Left ventricle myocardium inferior (tissue), 1 donor: ENCODE results near the gene ZNF285. TPM values are rescaled to one million over a fixed set of nuclear protein-coding genes. Genes with fewer than 3 reads are reported as not detected.
"Not testable (repeated sequence)": the region's sequence is repeated elsewhere in the genome, so short reads cannot be mapped to it uniquely, and the experiment has no call there.

ENCODE experiments used
- DNase-seq: peaks from one replicate; pipeline ENCODE4 v3.0.0-alpha.2; 2020
- H3K27ac ChIP-seq: fragments of 200-600 bp; replicated peaks from 2 replicates; pipeline ENCODE4 v1.8.0; 2021
- H3K27me3 ChIP-seq: fragments of 200-600 bp; 2 replicates; pipeline ENCODE4 v1.8.0; 2021; ENCODE audit warnings: low read depth
- H3K36me3 ChIP-seq: fragments of 200-600 bp; 2 replicates; pipeline ENCODE4 v1.8.0; 2021
- H3K4me1 ChIP-seq: fragments of 200-600 bp; 2 replicates; pipeline ENCODE4 v1.8.0; 2021
- H3K4me3 ChIP-seq: fragments of 200-600 bp; 2 replicates; pipeline ENCODE4 v1.8.0; 2021; ENCODE audit warnings: mild to moderate bottlenecking, moderate library complexity
- H3K9me3 ChIP-seq: fragments of 200-600 bp; replicated peaks from 2 replicates; pipeline ENCODE4 v1.8.0; 2021
- CTCF ChIP-seq: fragments of 200-600 bp; IDR thresholded peaks from 2 replicates; pipeline ENCODE4 v1.8.0; 2021; ENCODE audit warnings: antibody characterized with exemption, mild to moderate bottlenecking, borderline replicate concordance
- intact Hi-C: fragments of 100-400 bp; cut with micrococcal nuclease; formaldehyde crosslinking; loops from one replicate; pipeline ENCODE4 v1.11.0; 2022
- total RNA-seq: library from RNA; stranded (reverse); fragmentation: NEBNext Ultra II Directional; extraction: Animal tissue kit (Norgen Biotek cat#: 25700); gene quantifications from one replicate; pipeline ENCODE4 v1.2.1, GENCODE V29; 2021
- donor health status: DM: no; HTN: yes; CAD: no; lungs with severe emphysema.

Gene ZNF285
- total RNA-seq, 1 donor from 2014 or later = 5.4 TPM

DNA sequence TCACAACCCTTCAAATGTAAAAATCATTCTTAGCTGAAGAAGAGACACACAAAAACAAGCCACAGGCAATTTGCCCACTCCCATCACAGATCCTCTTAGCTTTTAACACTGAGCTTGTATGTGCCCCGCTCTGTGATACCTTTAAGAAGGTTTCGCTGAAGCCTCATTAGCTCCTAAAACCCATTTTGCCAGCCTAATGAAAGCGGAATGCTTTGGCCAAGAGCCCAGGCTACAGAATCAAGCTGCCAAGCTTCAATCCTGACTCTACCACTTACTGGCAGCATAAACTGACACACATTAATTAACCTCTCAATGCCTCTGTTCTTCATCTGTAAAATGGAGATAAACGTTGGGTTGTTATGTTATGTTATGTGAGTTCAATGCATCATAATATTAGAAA, 55.4 kb downstream of the ZNF285 start:
- DNase-seq = no peak
- H3K36me3 ChIP-seq = peaks cover 50% of the 10 kb centered on the region
- TF ChIP-seq CTCF = no peak
- H3K9me3 ChIP-seq = peaks cover 93% of the 10 kb centered on the region
- intact Hi-C loops = no loop called here
- H3K27ac ChIP-seq = no peak overlapping the region
- peaks cover 40% of the 10 kb centered on the region for H3K4me1 ChIP-seq
- no peak overlapping the region for H3K4me3 ChIP-seq
- no peaks in the 10 kb centered on the region for H3K27me3 ChIP-seq

GRCh38 chr19:44344255-44344654, 57.2 kb downstream of the ZNF285 start:
- intact Hi-C loops = no loop called here
- H3K27ac ChIP-seq = no peak overlapping the region
- no peak for DNase-seq
- no peak for TF ChIP-seq CTCF
- H3K4me3 ChIP-seq = no peak overlapping the region
- no peaks in the 10 kb centered on the region for H3K27me3 ChIP-seq
- peaks cover 56% of the 10 kb centered on the region for H3K36me3 ChIP-seq
- peaks cover 91% of the 10 kb centered on the region for H3K9me3 ChIP-seq
- peaks cover 40% of the 10 kb centered on the region for H3K4me1 ChIP-seq

DNA sequence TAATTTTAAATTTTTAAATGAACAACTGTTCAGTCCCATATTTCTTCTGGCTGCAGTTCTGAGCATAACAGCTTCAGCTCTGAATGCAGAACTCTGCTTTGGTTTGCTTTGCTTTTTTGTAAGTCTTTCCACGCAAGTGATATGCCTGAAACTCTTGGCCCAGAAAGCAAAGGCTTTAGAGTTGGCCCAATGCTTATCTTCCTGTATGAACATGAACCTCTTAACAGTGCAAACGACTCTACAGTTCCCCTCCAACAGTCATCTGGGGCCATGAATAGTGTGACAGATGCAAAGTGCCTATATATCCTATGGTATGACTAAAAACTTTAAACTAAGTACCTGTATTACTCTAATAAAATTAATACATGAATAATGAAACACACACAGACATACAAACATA, 59.6 kb downstream of the ZNF285 start:
- peaks cover 79% of the 10 kb centered on the region for H3K9me3 ChIP-seq
- peaks cover 74% of the 10 kb centered on the region for H3K36me3 ChIP-seq
- H3K4me3 ChIP-seq = no peak overlapping the region

DNA sequence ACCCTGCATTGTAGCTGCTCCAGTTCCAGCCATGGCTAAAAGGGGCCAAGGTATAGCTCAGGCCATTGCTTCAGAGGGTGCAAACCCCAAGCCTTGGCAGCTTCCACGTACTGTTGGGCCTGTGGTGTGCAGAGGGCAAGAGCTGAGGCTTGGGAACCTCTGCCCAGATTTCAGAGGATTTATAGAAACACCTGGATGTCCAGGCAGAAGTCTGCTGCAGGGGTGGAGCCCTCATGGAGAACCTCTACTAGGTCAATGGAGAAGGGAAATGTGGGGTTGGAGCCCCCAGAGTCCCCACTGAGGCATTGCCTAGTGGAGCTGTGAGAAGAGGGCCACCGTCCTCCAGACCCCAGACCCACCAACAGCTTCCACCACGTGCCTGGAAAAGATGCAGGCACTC, 66.8 kb downstream of the ZNF285 start:
- intact Hi-C loops, H3K4me1 ChIP-seq, DNase-seq, H3K4me3 ChIP-seq, H3K27me3 ChIP-seq, H3K27ac ChIP-seq: not testable (repeated sequence)
- Histone ChIP-seq H3K9me3 (peaks cover 80% of the 10 kb centered on the region), H3K36me3 (peaks cover 97% of the 10 kb centered on the region)

More for the DNA sequence above, 59.6 kb downstream of the ZNF285 start:
- Histone ChIP-seq H3K4me1 (peaks cover 38% of the 10 kb centered on the region), H3K27ac (no peak overlapping the region), H3K27me3 (no peaks in the 10 kb centered on the region)
- DNase-seq = no peak
- intact Hi-C loops = no loop called here
- TF ChIP-seq CTCF = no peak

Other genes starting within 250 kb of the ZNF285 start
- 17.8 TPM for gene ZNF226, start 236.5 kb downstream of the ZNF285 start, total RNA-seq
- gene ZNF227, start 189.1 kb downstream of the ZNF285 start, total RNA-seq = 10.4 TPM
- gene ZNF233, start 141.7 kb downstream of the ZNF285 start, total RNA-seq = 6.8 TPM
- gene ZNF235, start 96.6 kb downstream of the ZNF285 start, total RNA-seq = 4.8 TPM
- 3.5 TPM for gene ZNF112, start 44.9 kb downstream of the ZNF285 start, total RNA-seq
- gene ZNF229, start 46.9 kb upstream of the ZNF285 start, total RNA-seq = 5.3 TPM
- gene ZNF180, start 98.9 kb upstream of the ZNF285 start, total RNA-seq = 4.8 TPM
- not detected for gene CEACAM20, start 128.1 kb upstream of the ZNF285 start, total RNA-seq
- gene IGSF23, start 212.0 kb upstream of the ZNF285 start, total RNA-seq = not detected
- gene PVR, start 242.3 kb upstream of the ZNF285 start, total RNA-seq = 33.5 TPM